Natural killer cell treated with Interleukin-12 subunit alpha and Interleukin-12 subunit beta and Interleukin-15 and Interleukin-18, amount 100 ng/mL, for 72 hours (primary cell): ENCODE results near the gene GRIN3B. TPM values are rescaled to one million over a fixed set of nuclear protein-coding genes. Genes with fewer than 3 reads are reported as not detected.

ENCODE experiments used
- ATAC-seq, 2 donors: fragments of 150-1000 bp; cut with Tn5 transposase in 1 of 2; sonication (Bioruptor Pico), chemical (Tn5 transposase) in 1 of 2; 2 replicates each; pipeline ENCODE4 v1.10.0; 2021
- DNase-seq: peaks from one replicate; pipeline ENCODE4 v3.0.0; 2022; ENCODE audit warnings: low spot score
- H3K27ac Mint-ChIP-seq, 2 donors: 1 replicate in 1 of 2; 2 replicates in 1 of 2; pipeline ENCODE4 v1.8.0; 2022; ENCODE audit warnings: mixed read lengths in 2 of 2, mild to moderate bottlenecking in 1 of 2, moderate library complexity in 1 of 2
- H3K27me3 Mint-ChIP-seq, 2 donors: 1 replicate in 1 of 2; 2 replicates in 1 of 2; pipeline ENCODE4 v1.8.0; 2022; ENCODE audit warnings: mixed read lengths in 2 of 2
- H3K36me3 Mint-ChIP-seq: one replicate; pipeline ENCODE4 v1.8.0; 2022; ENCODE audit warnings: mixed read lengths
- H3K4me1 Mint-ChIP-seq, 2 donors: 1 replicate in 1 of 2; 2 replicates in 1 of 2; pipeline ENCODE4 v1.8.0; 2022; ENCODE audit warnings: low read depth in 2 of 2, mixed read lengths in 2 of 2, mild to moderate bottlenecking in 1 of 2
- H3K4me3 Mint-ChIP-seq: one replicate; pipeline ENCODE4 v1.8.0; 2022; ENCODE audit warnings: mixed read lengths
- H3K9me3 Mint-ChIP-seq: 2 replicates; pipeline ENCODE4 v1.8.0; 2022; ENCODE audit warnings: mixed read lengths
- total RNA-seq, 2 donors: library from RNA; stranded (reverse); gene quantifications; one replicate each; pipeline ENCODE4 v1.2.3, GENCODE V29; 2022

The GRIN3B gene
- total RNA-seq, 2 donors from 2014 or later = not detected

GRCh38 chr19:1002600-1002999, 2.4 kb downstream of the GRIN3B start:
- Mint-ChIP-seq H3K27ac (no peak overlapping the region), H3K36me3 (no peaks in the 10 kb centered on the region), H3K27me3 (peaks cover 15 to 18% of the 10 kb centered on the region in 2 donors), H3K9me3 (no peaks in the 10 kb centered on the region), H3K4me1 (peaks cover 6 to 14% of the 10 kb centered on the region in 2 donors), H3K4me3 (no peak overlapping the region)
- ATAC-seq (no peak), DNase-seq (no peak)

GRCh38 chr19:1003283-1003682, 3.1 kb downstream of the GRIN3B start:
- DNase-seq (no peak), ATAC-seq (no peak)
- H3K9me3 Mint-ChIP-seq = no peaks in the 10 kb centered on the region
- H3K27me3 Mint-ChIP-seq = peaks cover 12 to 18% of the 10 kb centered on the region in 2 donors
- peaks cover 6 to 14% of the 10 kb centered on the region in 2 donors for H3K4me1 Mint-ChIP-seq
- no peak overlapping the region for H3K27ac Mint-ChIP-seq
- no peaks in the 10 kb centered on the region for H3K36me3 Mint-ChIP-seq
- no peak overlapping the region for H3K4me3 Mint-ChIP-seq

- Mint-ChIP-seq H3K36me3 (no peaks in the 10 kb centered on the region), H3K4me3 (no peak overlapping the region), H3K27ac (no peak overlapping the region), H3K4me1 (peaks cover 6 to 10% of the 10 kb centered on the region in 2 donors), H3K27me3 (peaks cover 5 to 11% of the 10 kb centered on the region in 2 donors), H3K9me3 (no peaks in the 10 kb centered on the region)
- no peak for ATAC-seq
- no peak for DNase-seq
Measured at GRCh38 chr19:1004204-1004802, 4.1 kb downstream of the GRIN3B start.

- Mint-ChIP-seq H3K9me3 (no peaks in the 10 kb centered on the region), H3K4me1 (peaks cover 6 to 10% of the 10 kb centered on the region in 2 donors), H3K27me3 (peaks cover 4 to 8% of the 10 kb centered on the region in 2 donors), H3K4me3 (no peak overlapping the region), H3K36me3 (no peaks in the 10 kb centered on the region), H3K27ac (no peak overlapping the region)
- ATAC-seq (no peak), DNase-seq (no peak)
Measured at GRCh38 chr19:1004803-1005664, 4.8 kb downstream of the GRIN3B start.

- Mint-ChIP-seq H3K36me3 (no peaks in the 10 kb centered on the region), H3K4me3 (no peak overlapping the region), H3K27me3 (peaks cover 4 to 8% of the 10 kb centered on the region in 2 donors), H3K9me3 (no peaks in the 10 kb centered on the region), H3K27ac (no peak overlapping the region), H3K4me1 (peaks cover 6 to 10% of the 10 kb centered on the region in 2 donors)
- DNase-seq (no peak), ATAC-seq (no peak)
Measured at GRCh38 chr19:1006711-1007398, 6.6 kb downstream of the GRIN3B start.

- Mint-ChIP-seq H3K9me3 (no peaks in the 10 kb centered on the region), H3K4me3 (no peak overlapping the region), H3K36me3 (no peaks in the 10 kb centered on the region), H3K4me1 (peaks cover 3 to 8% of the 10 kb centered on the region in 2 donors), H3K27ac (no peak overlapping the region), H3K27me3 (peaks cover 2 to 4% of the 10 kb centered on the region in 2 donors)
- DNase-seq = no peak
- ATAC-seq = no peak
Measured at GRCh38 chr19:1007399-1008251, 7.4 kb downstream of the GRIN3B start.

- Mint-ChIP-seq H3K36me3 (no peaks in the 10 kb centered on the region), H3K27ac (no peak overlapping the region), H3K9me3 (no peaks in the 10 kb centered on the region), H3K27me3 (no peaks in the 10 kb centered on the region), H3K4me3 (no peak overlapping the region), H3K4me1 (peaks cover 0 to 6% of the 10 kb centered on the region in 2 donors)
- ATAC-seq = no peak
- DNase-seq = no peak
Measured at GRCh38 chr19:1008268-1009040, 8.2 kb downstream of the GRIN3B start.

GRCh38 chr19:1009041-1009980, 9.1 kb downstream of the GRIN3B start:
- H3K4me1 Mint-ChIP-seq = peaks cover 0 to 9% of the 10 kb centered on the region in 2 donors
- no peaks in the 10 kb centered on the region for H3K36me3 Mint-ChIP-seq
- no peak overlapping the region for H3K27ac Mint-ChIP-seq
- DNase-seq (no peak), ATAC-seq (no peak)
- no peaks in the 10 kb centered on the region for H3K9me3 Mint-ChIP-seq
- H3K4me3 Mint-ChIP-seq = no peak overlapping the region
- H3K27me3 Mint-ChIP-seq = no peaks in the 10 kb centered on the region

GRCh38 chr19:1009981-1010538, 9.8 kb downstream of the GRIN3B start:
- no peak for ATAC-seq
- H3K9me3 Mint-ChIP-seq = no peaks in the 10 kb centered on the region
- DNase-seq = no peak

GRCh38 chr19:1010586-1011510, 10.6 kb downstream of the GRIN3B start:
- H3K9me3 Mint-ChIP-seq = no peaks in the 10 kb centered on the region
- no peak overlapping the region for H3K4me3 Mint-ChIP-seq
- no peak overlapping the region for H3K27ac Mint-ChIP-seq
- ATAC-seq (no peak), DNase-seq (no peak)
- no peaks in the 10 kb centered on the region for H3K36me3 Mint-ChIP-seq
- H3K27me3 Mint-ChIP-seq = no peaks in the 10 kb centered on the region
- peaks cover 0 to 9% of the 10 kb centered on the region in 2 donors for H3K4me1 Mint-ChIP-seq

More at GRCh38 chr19:1009981-1010538, 9.8 kb downstream of the GRIN3B start:
- Mint-ChIP-seq H3K36me3 (no peaks in the 10 kb centered on the region), H3K4me3 (no peak overlapping the region), H3K4me1 (peaks cover 0 to 9% of the 10 kb centered on the region in 2 donors), H3K27ac (no peak overlapping the region), H3K27me3 (no peaks in the 10 kb centered on the region)

GRCh38 chr19:1011831-1012333, 11.7 kb downstream of the GRIN3B start:
- H3K4me1 Mint-ChIP-seq = peaks cover 1 to 7% of the 10 kb centered on the region in 2 donors
- H3K27ac Mint-ChIP-seq = no peak overlapping the region
- no peak overlapping the region for H3K4me3 Mint-ChIP-seq
- ATAC-seq (no peak), DNase-seq (no peak)
- H3K27me3 Mint-ChIP-seq = no peaks in the 10 kb centered on the region
- no peaks in the 10 kb centered on the region for H3K9me3 Mint-ChIP-seq
- H3K36me3 Mint-ChIP-seq = no peaks in the 10 kb centered on the region
